OCI-LY3 (cell line): ENCODE measurements around the gene MRRF.
"Not testable (repeated sequence)": the region's sequence is repeated elsewhere in the genome, so short reads cannot be mapped to it uniquely, and the experiment has no call there.

Source experiments
- CTCF ChIP-seq: fragments of 200-600, 300-600 bp; sonication (generic); IDR thresholded peaks from 2 replicates; pipeline ENCODE4 v1.5.1; 2014; ENCODE audit warnings: antibody characterized with exemption, low read length, low read depth
- EZH2phosphoT487 ChIP-seq: fragments of 200-600 bp; shearing (Covaris generic); IDR thresholded peaks from 2 replicates; pipeline ENCODE4 v1.6.1; 2018; ENCODE audit warnings: antibody characterized with exemption, mixed run types, low read depth

- not testable (repeated sequence) for TF ChIP-seq CTCF, EZH2phosphoT487
Observed at GRCh38 chr9:122324665-122325064, 60.0 kb downstream of the MRRF start.
